ENCODE results near the gene CCDC152. TPM values are rescaled to one million over a fixed set of nuclear protein-coding genes. Genes with fewer than 3 reads are reported as not detected.

The CCDC152 gene
- total and polyA plus RNA-seq, 10 of the 15 experiments (the other 5 are each of a cell fraction or from before 2014, with no cell fraction given) = 0.12 to 25.8 (median 13.5) TPM

DNA sequence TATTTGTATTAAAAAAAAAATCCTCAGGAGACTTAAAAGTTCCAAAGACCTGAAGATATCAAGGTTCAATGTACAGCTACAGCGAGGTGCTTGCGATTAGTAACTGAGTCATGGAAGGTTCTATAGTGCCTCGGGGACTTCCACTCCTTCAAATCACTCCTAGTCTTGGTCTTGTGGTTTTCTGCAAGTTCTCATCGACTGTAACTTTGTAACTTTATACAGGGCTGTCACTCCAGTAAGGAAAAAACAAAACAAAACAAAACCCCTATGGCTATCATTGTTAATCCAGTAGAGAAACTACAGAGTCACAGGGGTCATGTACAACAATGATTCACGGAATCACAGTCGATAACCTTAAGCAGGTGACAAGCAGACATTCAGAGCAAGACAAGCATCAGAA is 94.9 kb downstream of the CCDC152 start (continued):
- TF ChIP-seq JUNB (IDR thresholded peaks at IDR 0.05) (no peak), YBX1 (IDR thresholded peaks at IDR 0.05) (no peak), CBFB (IDR thresholded peaks at IDR 0.05; ENCODE audit: low read depth) (no peak)

Other genes starting within 250 kb of the CCDC152 start
- gene SELENOP, start 55.1 kb downstream of the CCDC152 start, total RNA-seq (2014; rRNA removed) = 0.05 TPM in 1 of 2 replicates, not detected in the other
- gene SELENOP, start 55.1 kb downstream of the CCDC152 start, total RNA-seq (2014; rRNA removed; fragmentation: Illumina TruSeq; extraction: Trizol) = 0.27 TPM in 1 of 2 replicates, not detected in the other
- 0.95 and 1.0 TPM in 2 replicates for gene SELENOP, start 55.1 kb downstream of the CCDC152 start, total RNA-seq (2021)
- gene SELENOP, start 55.1 kb downstream of the CCDC152 start, polyA plus RNA-seq (2011; rRNA removed) = 5.0 and 5.1 TPM in 2 replicates
- not detected in 2 replicates for gene SELENOP, start 55.1 kb downstream of the CCDC152 start, polyA plus RNA-seq (2014; fragmentation: Illumina TruSeq; extraction: Trizol)
- under 1 TPM; 0.08 to 0.60 TPM for gene SELENOP, start 55.1 kb downstream of the CCDC152 start, polyA plus RNA-seq (2014; fragmentation: Nextera tagmentation; extraction: Ambion mirVana)
- 0.13 TPM in 1 of 2 replicates, not detected in the other for gene SELENOP, start 55.1 kb downstream of the CCDC152 start, polyA plus RNA-seq (2014; rRNA removed)
- gene SELENOP, start 55.1 kb downstream of the CCDC152 start, polyA plus RNA-seq (2016; fragmentation: Nextera tagmentation; extraction: Ambion mirVana) = 1 to 10 TPM in 1 of 2 experiments, under 1 TPM in 1; 0.88 to 1.2 TPM